ENCODE data around the gene ADGRG6. TPM values are rescaled to one million over a fixed set of nuclear protein-coding genes. Genes with fewer than 3 reads are reported as not detected.

ADGRG6 gene
- total and polyA plus RNA-seq, 9 of the 15 experiments (the other 6 are each of a cell fraction or from before 2014, with no cell fraction given) = under 0.01 to 0.11 (median 0.05) TPM; not detected in 5

- Histone ChIP-seq H3K4me1 (replicated peaks in 1 of 2; ENCODE audit: control insufficient read depth in 2 of 2, insufficient read depth in 2 of 2, low read length in 2 of 2) (no peaks in the 10 kb centered on the region), H3K4me3 (no peak overlapping the region), H3K36me3 (ENCODE audit: control insufficient read depth, insufficient read depth, low read length) (no peaks in the 10 kb centered on the region), H3K9me3 (replicated peaks; ENCODE audit: control insufficient read depth, insufficient read depth, low read depth, low read length) (no peaks in the 10 kb centered on the region), H4K20me1 (replicated peaks; ENCODE audit: control insufficient read depth, insufficient read depth, low read length) (no peaks in the 10 kb centered on the region), H3K9ac (ENCODE audit: insufficient read depth in 1 of 2, low read depth in 2 of 2, low read length in 2 of 2) (no peak overlapping the region), H3K9me1 (ENCODE audit: control insufficient read depth, insufficient read depth, low read length) (no peaks in the 10 kb centered on the region), H2AFZ (ENCODE audit: low read depth, low read length) (no peak overlapping the region), H3K79me2 (ENCODE audit: control insufficient read depth, insufficient read depth, low read length) (no peaks in the 10 kb centered on the region), H3K27me3 (ENCODE audit: control insufficient read depth in 2 of 2, insufficient read depth in 2 of 2, low read length in 2 of 2) (no peaks in the 10 kb centered on the region), H3K4me2 (ENCODE audit: insufficient read depth, low read length) (no peak overlapping the region), H3K27ac (ENCODE audit: extremely low read depth, low read depth, low read length) (no peak overlapping the region)
- DNase-seq (ENCODE audit: extremely low read depth in 1 of 4, low spot score in 3 of 4) (no peak), FAIRE-seq (no peak), ATAC-seq (no peak)
- POLR2A ChIA-PET = interaction anchor here (0.6 kb wide), 1 partner anchor 30 kb away, joined by 3 read pairs; no protein-coding TSS in a partner anchor
- intact Hi-C loops (cut with micrococcal nuclease) (no loop called here), in situ Hi-C loops (cut with MboI) (no loop called here)
- no TSS peak for BruUV-seq (replicated peaks)
- CTCF ChIA-PET (ENCODE audit: low intra/inter-chr PET ratio) = no interaction called here
- 0% methylated on average over 1 of the region's 1 CpG for WGBS (ENCODE audit: insufficient coverage, low coverage, missing lambda C conversion rate)
- TF ChIP-seq SOX6 (IDR thresholded peaks at IDR 0.05) (no peak), IFI16 (CRISPR knock-in tag; IDR thresholded peaks at IDR 0.05) (no peak), HCFC1 (IDR thresholded peaks at IDR 0.05; ENCODE audit: low read depth, low read length) (no peak), RBM39 (optimal IDR thresholded peaks at IDR 0.05; ENCODE audit: low read depth, low read length) (no peak), CBX5 (IDR thresholded peaks at IDR 0.05; ENCODE audit: borderline replicate concordance, low read depth) (no peak), ZNF134 (CRISPR knock-in tag; conservative IDR thresholded peaks at IDR 0.05) (no peak), ZSCAN29 (IDR thresholded peaks at IDR 0.05) (no peak), ZNF717 (CRISPR knock-in tag; IDR thresholded peaks at IDR 0.05) (no peak), NCOA4 (IDR thresholded peaks at IDR 0.05; ENCODE audit: partially characterized antibody) (no peak), SMARCC2 (IDR thresholded peaks at IDR 0.05; ENCODE audit: low read depth) (no peak), SFPQ (IDR thresholded peaks at IDR 0.05; ENCODE audit: low read depth, low read length) (no peak), ZNF354B (CRISPR knock-in tag; IDR thresholded peaks at IDR 0.05) (no peak), TCFL5 (CRISPR knock-in tag; conservative IDR thresholded peaks at IDR 0.05) (no peak), RNF2 (IDR thresholded peaks at IDR 0.05) (no peak), ZFP91 (CRISPR knock-in tag; IDR thresholded peaks at IDR 0.05) (no peak), XRCC3 (IDR thresholded peaks at IDR 0.05) (no peak)
These were observed 22.3 kb downstream of the ADGRG6 start for GRCh38 chr6:142324111-142324510.
